HepG2 (cell line): ENCODE measurements around the gene ZNF839. TPM values are rescaled to one million over a fixed set of nuclear protein-coding genes. Genes with fewer than 3 reads are reported as not detected.

ENCODE experiments used
- BHLHE40 ChIP-seq: IDR thresholded peaks from 2 replicates; pipeline ENCODE4 v1.6.1; 2011; ENCODE audit warnings: low read length, improper control_type of control experiment
- EP300 ChIP-seq, 3 experiments: sonication (generic) in 1 of 3; formaldehyde crosslinking in 1 of 3; IDR thresholded peaks; 2 replicates each; pipeline versions ENCODE4 v1.5.1 to v1.6.1; 2011 to 2020; ENCODE audit warnings: low read depth in 2 of 3, low read length in 2 of 3, borderline replicate concordance in 1 of 3, improper control_type of control experiment in 1 of 3, mild to moderate bottlenecking in 1 of 3, missing genetic modification reagents in 1 of 3, moderate library complexity in 1 of 3
- HCFC1 ChIP-seq: fragments of 150-350 bp; IDR thresholded peaks from 2 replicates; pipeline ENCODE4 v1.6.1; 2014; ENCODE audit warnings: low read depth, low read length
- KLF15 ChIP-seq: sonication (generic); formaldehyde crosslinking; IDR thresholded peaks from 2 replicates; pipeline ENCODE4 v1.8.1; 2023; ENCODE audit warnings: borderline replicate concordance, mild to moderate bottlenecking, inconsistent platforms, missing genetic modification reagents, mixed read lengths
- NCOR1 ChIP-seq: fragments of 200-600 bp; sonication (generic); IDR thresholded peaks from 2 replicates; pipeline ENCODE4 v1.7.0; 2017; ENCODE audit warnings: antibody characterized with exemption, low read length, borderline replicate concordance
- NFKBIZ ChIP-seq: IDR thresholded peaks from 2 replicates; pipeline ENCODE4 v1.6.1; 2018; ENCODE audit warnings: missing genetic modification reagents, missing compliant biosample characterization
- RARG ChIP-seq: sonication (generic); formaldehyde crosslinking; IDR thresholded peaks from 2 replicates; pipeline ENCODE4 v1.4.0; 2020; ENCODE audit warnings: low read depth, mild to moderate bottlenecking, missing genetic modification reagents
- RBFOX2 ChIP-seq: fragments of 200-400 bp; formaldehyde crosslinking; IDR thresholded peaks from 2 replicates; pipeline ENCODE4 v1.6.1; 2017; ENCODE audit warnings: low read depth, mild to moderate bottlenecking, low read length
- RBM22 ChIP-seq: fragments of 200-400 bp; formaldehyde crosslinking; optimal IDR thresholded peaks from 2 replicates; pipeline ENCODE3; 2017; ENCODE audit warnings: mild to moderate bottlenecking, low read length, moderate library complexity
- REXO4 ChIP-seq: sonication (generic); formaldehyde crosslinking; IDR thresholded peaks from 2 replicates; pipeline ENCODE4 v1.8.0; 2022; ENCODE audit warnings: missing genetic modification reagents, mild to moderate bottlenecking, borderline replicate concordance
- SIN3B ChIP-seq: fragments of 150-350 bp; IDR thresholded peaks from 2 replicates; pipeline ENCODE4 v1.6.1; 2014; ENCODE audit warnings: low read length
- SMAD1 ChIP-seq: sonication (generic); formaldehyde crosslinking; IDR thresholded peaks from 2 replicates; pipeline ENCODE4 v1.4.0; 2020; ENCODE audit warnings: missing genetic modification reagents, low read depth, mild to moderate bottlenecking, borderline replicate concordance
- ZNF33A ChIP-seq: sonication (generic); formaldehyde crosslinking; IDR thresholded peaks from 2 replicates; pipeline ENCODE4 v1.5.1; 2020; ENCODE audit warnings: missing genetic modification reagents, mild to moderate bottlenecking, moderate library complexity, borderline replicate concordance
- ZNF468 ChIP-seq: sonication (generic); formaldehyde crosslinking; IDR thresholded peaks from 2 replicates; pipeline ENCODE4 v1.8.0; 2022; ENCODE audit warnings: mild to moderate bottlenecking, moderate library complexity, missing genetic modification reagents
- ZNF772 ChIP-seq: sonication (generic); formaldehyde crosslinking; IDR thresholded peaks from 2 replicates; pipeline ENCODE4 v1.5.0; 2020; ENCODE audit warnings: mild to moderate bottlenecking, missing genetic modification reagents
- polyA plus RNA-seq, 8 experiments: library from polyadenylated mRNA; depleted of rRNA in 3 of 8; stranded (reverse) in 7 of 8; unstranded in 1 of 8; fragments of >200 nt; fragmentation: Illumina TruSeq in 4 of 8; extraction: Trizol in 4 of 8; gene quantifications; 2 replicates each; pipeline versions ENCODE4 v1.2.1 to v1.2.3, GENCODE V29; 2011 to 2016; ENCODE audit warnings: low read depth in 4 of 8, missing spikeins in 1 of 8, mixed read lengths in 1 of 8; ENCODE audit not compliant: insufficient read depth in 1 of 8
- total RNA-seq, 5 experiments: library from RNA; depleted of rRNA; stranded (reverse); fragments of >200 nt; fragmentation: Illumina TruSeq; extraction: Trizol; gene quantifications; 2 replicates each; pipeline ENCODE4 v1.2.3, GENCODE V29; 2016; ENCODE audit warnings: low read depth in 1 of 5
- TF ChIP-seq, protein P1 (sequence below): IDR thresholded peaks from 2 replicates; pipeline ENCODE4 v1.6.1; 2016; ENCODE audit warnings: low read depth
- TF ChIP-seq, protein P2 (sequence below): sonication (generic); formaldehyde crosslinking; conservative IDR thresholded peaks from 2 replicates; pipeline ENCODE4 v1.8.1; 2023; ENCODE audit warnings: missing genetic modification reagents
- TF ChIP-seq, protein P3 (sequence below): sonication (generic); formaldehyde crosslinking; IDR thresholded peaks from 2 replicates; pipeline ENCODE4 v1.5.1; 2020; ENCODE audit warnings: mild to moderate bottlenecking, missing genetic modification reagents
- TF ChIP-seq, protein P4 (sequence below), 2 experiments: fragments of 450-650 bp in 1 of 2; sonication (generic) in 1 of 2; formaldehyde crosslinking; IDR thresholded peaks; 2 replicates each; pipeline versions ENCODE4 v1.5.0 to v1.8.0; 2020 to 2022; ENCODE audit warnings: mild to moderate bottlenecking in 1 of 2, missing genetic modification reagents in 1 of 2

Gene ZNF839
- total and polyA plus RNA-seq, 2 of the 13 experiments (the other 11 are each of a cell fraction or from before 2014, with no cell fraction given), result 11.1 to 12.8 TPM

DNA sequence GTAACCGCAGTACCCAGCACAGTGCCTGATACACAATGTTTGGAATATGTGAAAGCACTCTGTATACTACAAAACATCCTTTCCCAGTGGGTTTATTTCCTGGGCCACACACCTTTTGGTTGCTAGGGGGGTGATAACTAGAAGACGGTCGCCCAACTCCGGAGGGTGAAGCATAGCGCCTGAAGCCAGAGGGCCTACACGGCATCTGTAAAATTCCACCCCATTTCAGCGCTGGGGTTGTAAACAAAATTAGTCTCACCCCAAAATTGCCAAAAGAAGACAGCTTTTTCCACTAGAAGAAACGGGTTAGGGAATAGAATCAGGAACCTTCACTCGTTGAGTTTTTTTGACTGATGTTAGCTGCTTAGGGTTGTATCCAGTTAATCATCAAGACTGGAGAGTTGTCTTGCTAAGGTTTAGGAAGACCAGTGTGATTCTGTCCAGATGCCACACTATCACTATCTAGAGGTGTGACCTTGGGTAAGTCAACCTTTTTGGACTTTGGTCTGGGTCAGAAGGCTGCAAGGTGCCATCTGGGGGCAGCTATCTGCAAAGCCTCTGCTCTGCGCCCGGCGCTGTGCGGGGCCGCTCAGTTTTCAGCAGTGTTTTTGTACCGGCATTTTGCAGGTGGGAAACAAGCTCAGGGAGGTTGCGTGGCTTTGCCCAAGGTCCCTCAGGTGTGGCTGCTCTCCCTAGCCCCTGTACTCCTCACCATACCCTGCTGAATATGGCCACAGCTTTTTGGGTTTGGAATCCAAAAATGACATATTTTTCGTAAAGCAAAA lies 1.3 kb downstream of the ZNF839 start (continued):
- TF ChIP-seq, protein P1, sequence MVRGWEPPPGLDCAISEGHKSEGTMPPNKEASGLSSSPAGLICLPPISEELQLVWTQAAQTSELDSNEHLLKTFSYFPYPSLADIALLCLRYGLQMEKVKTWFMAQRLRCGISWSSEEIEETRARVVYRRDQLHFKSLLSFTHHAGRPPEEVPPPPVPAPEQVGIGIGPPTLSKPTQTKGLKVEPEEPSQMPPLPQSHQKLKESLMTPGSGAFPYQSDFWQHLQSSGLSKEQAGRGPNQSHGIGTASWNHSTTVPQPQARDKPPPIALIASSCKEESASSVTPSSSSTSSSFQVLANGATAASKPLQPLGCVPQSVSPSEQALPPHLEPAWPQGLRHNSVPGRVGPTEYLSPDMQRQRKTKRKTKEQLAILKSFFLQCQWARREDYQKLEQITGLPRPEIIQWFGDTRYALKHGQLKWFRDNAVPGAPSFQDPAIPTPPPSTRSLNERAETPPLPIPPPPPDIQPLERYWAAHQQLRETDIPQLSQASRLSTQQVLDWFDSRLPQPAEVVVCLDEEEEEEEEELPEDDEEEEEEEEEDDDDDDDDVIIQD, result 0 out of 2 replicates have a peak, but pooled peaks have one; percentile 39
- TF ChIP-seq ZNF33A (CRISPR knock-in tag) (no peak), BHLHE40 (no peak), RBFOX2 (peak; percentile 75), RARG (no peak), NFKBIZ (no peak; the same call in 1 of the 2 replicates), RBM22 (peak; percentile 27), ZNF468 (CRISPR knock-in tag) (no peak), HCFC1 (no peak), SMAD1 (CRISPR knock-in tag) (no peak), REXO4 (CRISPR knock-in tag) (no peak), EP300 (IDR thresholded peaks at IDR 0.05; ENCODE audit: low read depth in 2 of 2, low read length in 2 of 2) (peak in 1 of 2 experiments; percentile 77; a peak in 2 of 4 replicates), EP300 (CRISPR knock-in tag; IDR thresholded peaks at IDR 0.05; ENCODE audit: borderline replicate concordance) (peak; percentile 56; the same call in 1 of the 2 replicates), ZNF772 (CRISPR knock-in tag) (peak; percentile 68; the same call in 1 of the 2 replicates), NCOR1 (peak; percentile 91), KLF15 (no peak), SIN3B (no peak)
- TF ChIP-seq, protein P2, sequence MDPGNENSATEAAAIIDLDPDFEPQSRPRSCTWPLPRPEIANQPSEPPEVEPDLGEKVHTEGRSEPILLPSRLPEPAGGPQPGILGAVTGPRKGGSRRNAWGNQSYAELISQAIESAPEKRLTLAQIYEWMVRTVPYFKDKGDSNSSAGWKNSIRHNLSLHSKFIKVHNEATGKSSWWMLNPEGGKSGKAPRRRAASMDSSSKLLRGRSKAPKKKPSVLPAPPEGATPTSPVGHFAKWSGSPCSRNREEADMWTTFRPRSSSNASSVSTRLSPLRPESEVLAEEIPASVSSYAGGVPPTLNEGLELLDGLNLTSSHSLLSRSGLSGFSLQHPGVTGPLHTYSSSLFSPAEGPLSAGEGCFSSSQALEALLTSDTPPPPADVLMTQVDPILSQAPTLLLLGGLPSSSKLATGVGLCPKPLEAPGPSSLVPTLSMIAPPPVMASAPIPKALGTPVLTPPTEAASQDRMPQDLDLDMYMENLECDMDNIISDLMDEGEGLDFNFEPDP, result no peak
- TF ChIP-seq, protein P3, sequence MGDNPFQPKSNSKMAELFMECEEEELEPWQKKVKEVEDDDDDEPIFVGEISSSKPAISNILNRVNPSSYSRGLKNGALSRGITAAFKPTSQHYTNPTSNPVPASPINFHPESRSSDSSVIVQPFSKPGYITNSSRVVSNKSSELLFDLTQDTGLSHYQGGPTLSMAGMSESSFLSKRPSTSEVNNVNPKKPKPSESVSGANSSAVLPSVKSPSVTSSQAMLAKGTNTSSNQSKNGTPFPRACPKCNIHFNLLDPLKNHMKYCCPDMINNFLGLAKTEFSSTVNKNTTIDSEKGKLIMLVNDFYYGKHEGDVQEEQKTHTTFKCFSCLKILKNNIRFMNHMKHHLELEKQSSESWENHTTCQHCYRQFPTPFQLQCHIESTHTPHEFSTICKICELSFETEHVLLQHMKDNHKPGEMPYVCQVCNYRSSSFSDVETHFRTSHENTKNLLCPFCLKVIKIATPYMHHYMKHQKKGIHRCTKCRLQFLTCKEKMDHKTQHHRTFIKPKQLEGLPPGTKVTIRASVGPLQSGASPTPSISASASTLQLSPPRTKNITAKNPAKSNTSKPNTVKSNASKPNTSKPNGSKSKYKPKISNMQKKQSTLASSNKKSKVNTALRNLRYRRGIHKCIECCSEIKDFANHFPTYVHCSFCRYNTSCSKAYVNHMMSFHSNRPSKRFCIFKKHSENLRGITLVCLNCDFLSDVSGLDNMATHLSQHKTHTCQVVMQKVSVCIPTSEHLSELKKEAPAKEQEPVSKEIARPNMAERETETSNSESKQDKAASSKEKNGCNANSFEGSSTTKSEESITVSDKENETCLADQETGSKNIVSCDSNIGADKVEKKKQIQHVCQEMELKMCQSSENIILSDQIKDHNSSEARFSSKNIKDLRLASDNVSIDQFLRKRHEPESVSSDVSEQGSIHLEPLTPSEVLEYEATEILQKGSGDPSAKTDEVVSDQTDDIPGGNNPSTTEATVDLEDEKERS, result no peak
- TF ChIP-seq, protein P4, sequence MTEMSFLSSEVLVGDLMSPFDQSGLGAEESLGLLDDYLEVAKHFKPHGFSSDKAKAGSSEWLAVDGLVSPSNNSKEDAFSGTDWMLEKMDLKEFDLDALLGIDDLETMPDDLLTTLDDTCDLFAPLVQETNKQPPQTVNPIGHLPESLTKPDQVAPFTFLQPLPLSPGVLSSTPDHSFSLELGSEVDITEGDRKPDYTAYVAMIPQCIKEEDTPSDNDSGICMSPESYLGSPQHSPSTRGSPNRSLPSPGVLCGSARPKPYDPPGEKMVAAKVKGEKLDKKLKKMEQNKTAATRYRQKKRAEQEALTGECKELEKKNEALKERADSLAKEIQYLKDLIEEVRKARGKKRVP (CRISPR knock-in tag; IDR thresholded peaks at IDR 0.05), result no peak
